ENCODE measurements around the gene NDRG3.
"Not testable (repeated sequence)": the region's sequence is repeated elsewhere in the genome, so short reads cannot be mapped to it uniquely, and the experiment has no call there.

Gene NDRG3

GRCh38 chr20:36644032-36644705 is 101.7 kb downstream of the NDRG3 start:
- DNase-seq (ENCODE audit: low read depth) = peak; percentile 42

DNA sequence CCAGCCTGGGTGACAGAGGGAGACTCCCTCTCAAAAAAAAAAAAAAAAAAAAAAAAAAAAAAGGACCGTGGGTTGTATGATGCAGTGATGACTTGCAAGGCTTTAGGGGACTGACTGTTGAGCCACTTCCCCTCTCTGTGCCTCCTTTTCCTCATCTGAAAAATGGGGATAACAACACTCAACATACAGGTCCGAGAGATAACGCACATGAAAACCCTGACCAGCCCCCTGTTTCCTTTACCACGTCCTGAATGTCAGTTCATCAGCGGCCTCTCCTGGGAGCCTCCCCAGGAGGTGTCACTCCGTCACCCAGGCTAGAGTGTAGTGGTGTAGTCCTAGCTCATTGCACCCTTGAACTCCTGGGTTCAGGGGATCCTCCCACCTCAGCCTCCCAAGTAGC is 103.8 kb downstream of the NDRG3 start:
- no peak for DNase-seq (ENCODE audit: low read depth)

DNA sequence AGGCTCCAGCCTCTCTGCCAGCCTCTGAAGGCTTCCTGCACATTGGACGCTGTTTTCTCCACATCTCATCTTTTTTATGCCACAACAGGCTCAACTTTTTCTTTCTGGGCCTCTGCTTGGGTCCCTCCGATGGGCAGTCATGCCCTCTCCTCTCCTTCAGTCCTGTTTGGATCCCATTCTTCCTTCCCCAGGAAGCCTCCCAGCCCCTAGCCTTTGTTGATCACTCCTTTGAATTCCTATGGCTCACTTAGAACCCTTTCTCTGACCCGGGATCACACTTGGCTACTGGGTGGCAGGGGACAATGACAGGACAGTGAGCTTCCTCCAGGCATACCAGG is 104.4 kb downstream of the NDRG3 start:
- DNase-seq (ENCODE audit: low read depth) = no peak

DNA sequence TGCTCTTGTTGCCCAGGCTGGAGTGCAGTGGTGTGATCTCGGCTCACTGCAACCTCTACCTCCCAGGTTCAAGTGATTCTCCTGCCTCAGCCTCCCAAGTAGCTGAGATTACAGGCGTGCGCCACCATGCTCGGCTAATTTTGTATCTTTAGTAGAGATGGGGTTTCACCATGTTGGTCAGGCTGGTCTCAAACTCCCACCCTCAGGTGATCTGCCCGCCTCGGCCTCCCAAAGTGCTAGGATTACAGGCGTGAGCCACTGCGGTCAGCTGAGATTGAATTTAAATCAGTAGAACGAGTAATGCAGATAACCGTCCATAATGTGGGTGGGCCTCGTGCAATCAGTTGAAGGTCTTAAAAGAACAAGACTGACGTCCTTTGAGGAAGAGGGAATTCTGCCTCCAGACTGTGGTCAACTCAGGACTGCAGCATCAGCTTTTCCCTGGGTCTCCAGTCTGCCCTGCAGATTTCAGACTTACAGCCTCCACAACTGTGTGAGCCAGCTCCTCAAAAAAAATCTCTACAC is 107.0 kb downstream of the NDRG3 start:
- DNase-seq (ENCODE audit: low read depth) = not testable (repeated sequence)

DNA sequence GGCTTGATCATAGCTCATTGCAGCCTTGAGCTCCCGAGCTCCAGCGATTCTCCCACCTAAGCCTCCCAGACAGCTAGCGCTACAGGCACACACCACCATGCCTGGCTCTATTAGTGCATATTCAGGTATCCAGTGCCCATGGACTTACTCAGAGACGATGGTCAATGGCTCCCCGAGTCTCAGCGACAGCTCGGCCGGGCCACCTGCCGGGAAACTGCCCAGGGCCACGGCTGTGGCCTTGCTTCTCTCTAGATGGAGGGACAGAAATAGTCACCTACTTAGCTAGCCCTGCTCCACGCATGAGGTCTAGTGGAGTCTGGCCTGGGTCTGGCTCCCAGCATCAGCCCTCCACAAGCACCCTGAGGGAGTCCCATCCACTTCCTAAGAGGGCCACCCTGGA is 111.5 kb downstream of the NDRG3 start:
- no peak for DNase-seq (ENCODE audit: low read depth)

DNA sequence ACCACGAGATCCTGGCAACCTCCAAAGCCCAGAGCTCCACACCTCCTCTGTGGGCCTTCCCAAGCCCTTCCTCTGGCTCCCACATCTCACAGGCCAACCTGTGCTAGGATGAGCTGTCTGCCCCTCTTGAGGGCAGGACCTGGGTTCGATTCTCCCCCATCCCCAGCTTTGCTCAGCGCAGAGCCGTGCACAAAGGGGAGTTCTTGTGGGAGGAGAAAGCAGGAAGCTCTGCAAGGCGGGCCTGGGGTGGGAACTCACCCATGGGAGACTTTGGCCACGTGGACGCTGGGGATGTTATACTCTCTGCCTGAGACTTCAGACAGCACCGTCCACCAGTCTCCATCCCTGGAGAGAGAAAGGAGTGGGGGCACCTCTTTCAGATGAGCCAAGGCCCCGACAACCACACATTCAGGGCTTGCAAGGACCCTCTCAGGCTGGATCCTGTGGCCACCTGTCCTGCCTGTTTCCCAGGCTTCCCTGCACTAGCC is 112.6 kb downstream of the NDRG3 start:
- DNase-seq (ENCODE audit: low read depth) = no peak

- no peak for DNase-seq (ENCODE audit: low read depth)
These were observed 113.2 kb downstream of the NDRG3 start for GRCh38 chr20:36632487-36633284.

DNA sequence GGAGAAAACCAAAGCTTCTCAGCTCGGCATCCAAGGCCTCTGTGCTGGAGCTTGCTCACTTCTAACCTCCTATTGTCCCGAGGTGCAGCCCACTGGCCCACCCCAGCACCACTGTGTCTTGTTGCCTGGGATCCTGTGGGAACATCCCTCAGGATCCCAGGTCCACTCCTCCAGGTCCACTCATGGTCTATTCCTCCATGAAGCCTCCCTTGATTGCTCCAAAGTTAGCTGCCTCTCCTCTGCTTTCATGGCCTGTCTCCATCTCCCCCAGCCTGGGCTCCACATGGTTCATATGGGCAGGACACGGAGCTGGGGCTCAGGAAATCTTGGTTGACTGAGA is 113.8 kb downstream of the NDRG3 start:
- no peak for DNase-seq (ENCODE audit: low read depth)

- DNase-seq (ENCODE audit: low read depth) = no peak
These were observed 114.2 kb downstream of the NDRG3 start for GRCh38 chr20:36631646-36632045.

DNA sequence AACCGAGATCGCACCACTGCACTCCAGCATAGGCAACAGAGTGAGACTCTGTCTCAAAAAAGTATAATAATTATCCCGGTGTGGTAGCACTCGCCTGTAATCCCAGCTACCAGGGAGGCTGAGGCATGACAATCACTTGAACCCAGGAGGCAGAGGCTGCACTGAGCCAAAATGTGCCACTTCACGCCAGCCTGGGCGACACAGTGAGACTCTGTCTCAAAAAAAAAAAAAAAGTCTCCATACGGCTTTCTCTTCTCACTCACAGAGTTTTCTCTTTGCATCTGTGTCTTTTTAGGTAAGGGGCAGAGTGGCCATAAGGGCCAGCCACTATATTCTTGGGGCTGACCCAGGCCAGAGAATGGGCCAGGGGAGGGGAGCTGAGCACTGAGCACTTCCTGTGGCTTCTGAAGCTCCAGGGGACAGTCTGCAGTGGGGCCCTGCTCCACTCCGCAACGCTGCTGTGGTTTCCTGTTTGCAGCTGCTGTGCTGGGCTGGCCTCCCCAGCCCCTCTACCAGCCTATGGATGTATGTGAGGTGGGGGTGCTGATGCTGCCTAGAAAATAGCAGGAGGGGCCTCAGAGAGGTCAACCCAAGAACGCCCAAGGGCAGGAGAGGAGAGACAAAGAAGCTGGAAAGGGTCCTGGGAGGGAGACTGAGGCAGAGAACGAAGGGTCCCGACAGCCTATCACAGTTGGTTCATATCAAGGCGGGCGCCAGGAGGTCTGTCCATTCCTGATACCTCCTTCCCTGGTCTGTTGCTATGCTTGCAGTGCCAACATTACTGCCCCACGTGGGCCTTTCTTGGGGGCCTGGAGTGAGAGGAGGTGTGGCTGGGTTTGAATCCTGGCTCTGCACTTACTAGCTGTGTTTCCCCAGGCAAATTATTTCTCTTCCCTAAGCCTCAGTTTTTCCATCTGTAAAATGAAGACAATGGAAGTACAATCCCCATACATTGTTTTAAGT is 115.9 kb downstream of the NDRG3 start:
- no peak for DNase-seq (ENCODE audit: low read depth)

GRCh38 chr20:36628076-36628475 is 117.8 kb downstream of the NDRG3 start:
- no peak for DNase-seq (ENCODE audit: low read depth)

DNA sequence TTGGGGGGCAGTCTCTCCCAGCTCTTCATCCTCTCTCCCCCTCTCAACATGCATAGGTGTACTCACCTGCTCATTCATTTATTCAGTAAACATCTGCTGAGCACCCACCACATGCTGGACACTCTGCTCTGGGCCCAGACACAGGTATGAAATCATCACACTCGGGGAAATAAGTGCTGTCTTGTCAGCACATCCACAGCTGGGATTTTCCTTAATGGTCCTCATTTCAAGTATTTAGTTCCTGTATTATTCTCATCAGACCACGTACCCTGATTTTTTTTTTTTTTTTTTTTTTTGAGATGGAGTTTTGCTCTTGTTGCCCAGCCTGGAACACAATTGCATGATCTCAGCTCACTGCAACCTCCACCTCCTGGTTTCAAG is 121.0 kb downstream of the NDRG3 start:
- DNase-seq (ENCODE audit: low read depth) = no peak

DNA sequence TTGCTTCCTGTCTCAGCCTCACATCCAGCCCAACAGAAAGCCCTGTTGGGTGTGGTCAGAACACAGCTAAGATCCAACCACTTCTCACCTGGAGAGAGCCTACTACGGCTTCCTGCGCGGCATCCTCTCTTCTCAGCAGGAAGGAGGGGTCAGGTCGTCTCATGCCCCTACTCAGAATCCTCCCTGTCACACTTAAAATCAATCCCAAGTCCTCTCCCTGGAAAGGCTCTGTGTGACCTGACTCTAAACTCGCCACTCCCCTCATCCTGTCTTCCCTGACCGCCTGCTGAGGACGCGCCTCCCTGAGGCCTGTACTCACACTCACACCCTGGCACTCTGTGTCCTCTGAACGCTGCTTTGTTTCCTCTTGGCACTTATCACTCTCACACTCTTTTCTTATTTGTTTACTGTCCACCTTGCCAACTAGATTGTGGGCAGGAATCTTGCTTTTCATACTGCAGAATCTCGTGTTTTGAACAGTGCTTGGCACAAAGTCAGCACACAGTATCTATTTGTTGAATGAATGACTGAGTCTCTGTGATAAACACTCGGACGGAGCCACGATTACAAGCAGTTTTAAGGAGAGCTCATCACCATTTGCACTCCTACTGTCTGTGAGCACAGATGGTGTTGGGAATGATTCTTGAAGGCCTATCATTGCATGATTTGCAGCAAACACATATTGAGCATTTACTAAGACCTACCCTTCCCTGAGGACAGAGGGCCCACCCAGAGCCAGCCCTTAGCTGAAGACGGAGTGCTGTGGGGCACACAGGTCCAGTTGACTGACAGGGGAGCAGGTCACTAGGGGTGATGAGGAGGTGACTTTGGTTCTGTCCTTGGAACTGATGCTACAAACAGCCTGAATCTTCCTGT is 121.6 kb downstream of the NDRG3 start:
- DNase-seq (ENCODE audit: low read depth) = no peak

DNA sequence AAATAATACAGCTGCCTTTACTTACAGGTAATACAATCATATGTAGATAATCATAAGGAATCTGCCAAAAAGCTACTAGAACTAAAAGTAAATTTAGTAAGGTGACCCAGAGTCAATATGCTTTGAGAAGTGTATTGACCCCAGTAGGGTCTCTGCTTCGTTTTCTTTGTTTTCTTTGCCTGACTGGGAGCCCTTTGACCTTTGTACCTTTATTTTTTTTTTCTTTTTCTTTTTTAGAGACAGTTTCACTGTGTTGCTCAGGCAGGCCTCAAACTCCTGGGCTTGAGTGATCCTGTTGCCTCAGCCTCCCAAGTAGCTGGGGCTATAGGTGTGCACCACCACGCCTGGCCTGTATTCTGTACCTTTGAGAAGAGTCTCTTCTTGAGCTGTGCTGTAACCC is 122.4 kb downstream of the NDRG3 start:
- DNase-seq (ENCODE audit: low read depth) = no peak

- DNase-seq (ENCODE audit: low read depth) = no peak
These were observed 125.0 kb downstream of the NDRG3 start for GRCh38 chr20:36620917-36621316.

- DNase-seq (ENCODE audit: low read depth) = no peak
These were observed 130.9 kb downstream of the NDRG3 start for GRCh38 chr20:36614781-36615557.

DNA sequence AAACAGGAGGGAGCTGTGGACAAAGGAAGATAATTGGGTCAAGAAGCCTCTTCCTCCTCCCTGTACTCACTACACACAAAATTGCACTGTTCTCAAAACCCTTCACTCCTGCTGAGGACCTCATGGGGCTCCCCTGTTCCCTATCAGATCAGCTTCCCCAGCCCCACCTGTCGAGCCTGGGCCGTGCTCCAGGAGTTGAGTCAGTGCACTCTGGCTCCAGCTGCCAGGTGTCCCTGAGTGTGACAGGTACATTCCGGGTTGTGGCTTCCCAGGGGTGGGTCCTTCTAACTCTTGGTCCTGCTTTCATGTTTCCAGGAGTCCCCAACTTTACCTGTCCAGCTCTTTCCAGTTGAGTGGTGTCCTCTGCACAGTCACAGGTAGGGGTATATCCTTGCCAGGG is 131.9 kb downstream of the NDRG3 start:
- no peak for DNase-seq (ENCODE audit: low read depth)

DNA sequence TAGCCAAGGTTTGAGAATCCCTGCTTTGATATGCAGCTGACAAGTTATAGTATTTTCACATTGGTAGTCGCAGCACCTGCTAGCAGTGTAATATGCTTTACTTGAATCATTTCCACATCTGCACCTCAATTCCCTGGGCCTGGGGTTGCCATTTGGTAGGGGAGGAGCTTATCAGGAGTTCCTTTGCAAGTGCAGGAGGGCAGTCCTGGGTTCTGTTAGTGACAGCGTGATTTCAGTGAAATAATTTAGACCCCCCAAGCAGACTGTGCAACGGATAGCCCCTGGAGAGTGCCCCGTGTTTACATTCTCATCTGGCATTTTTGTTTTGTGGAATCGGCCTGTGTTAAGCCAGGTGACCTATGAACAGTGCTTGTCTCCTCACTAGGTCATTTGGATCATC is 134.3 kb downstream of the NDRG3 start:
- no peak for DNase-seq (ENCODE audit: low read depth)

GRCh38 chr20:36608388-36608728 is 137.5 kb downstream of the NDRG3 start:
- DNase-seq (ENCODE audit: low read depth) = not testable (repeated sequence)

- no peak for DNase-seq (ENCODE audit: low read depth)
These were observed 138.1 kb downstream of the NDRG3 start for GRCh38 chr20:36607586-36608387.
